HepG2 (cell line): Measurements from ENCODE around the gene ERP44.

Experiments
- ATF3 ChIP-seq: sonication (generic); formaldehyde crosslinking; IDR thresholded peaks from 2 replicates; pipeline ENCODE4 v1.4.0; 2020; ENCODE audit warnings: missing genetic modification reagents
- CHD2 ChIP-seq: IDR thresholded peaks from 2 replicates; pipeline ENCODE4 v1.6.1; 2011; ENCODE audit warnings: low read depth, low read length, improper control_type of control experiment
- FOXM1 ChIP-seq: sonication (generic); formaldehyde crosslinking; IDR thresholded peaks from 2 replicates; pipeline ENCODE4 v1.5.0; 2020; ENCODE audit warnings: missing genetic modification reagents
- HNF4G ChIP-seq, 2 experiments: sonication (generic) in 1 of 2; formaldehyde crosslinking in 1 of 2; IDR thresholded peaks; 2 replicates each; pipeline versions ENCODE4 v1.4.0 to v1.6.1; 2011 to 2020; ENCODE audit warnings: borderline replicate concordance in 2 of 2, low read depth in 2 of 2, mild to moderate bottlenecking in 2 of 2, low read length in 1 of 2, missing genetic modification reagents in 1 of 2, moderate library complexity in 1 of 2
- POLR2AphosphoS5 ChIP-seq: IDR thresholded peaks from 2 replicates; pipeline ENCODE4 v1.6.1; 2012; ENCODE audit warnings: low read depth, low read length
- RAD51 ChIP-seq: fragments of 450-650 bp; IDR thresholded peaks from 2 replicates; pipeline ENCODE4 v1.6.1; 2016; ENCODE audit warnings: borderline replicate concordance
- ZNF644 ChIP-seq: IDR thresholded peaks from 2 replicates; pipeline ENCODE4 v1.6.1; 2016; ENCODE audit warnings: low read depth
- ZNF720 ChIP-seq: sonication (generic); formaldehyde crosslinking; IDR thresholded peaks from 2 replicates; pipeline ENCODE4 v1.4.0; 2020; ENCODE audit warnings: missing genetic modification reagents
- TF ChIP-seq, protein P1 (sequence below): sonication (generic); formaldehyde crosslinking; IDR thresholded peaks from 2 replicates; pipeline ENCODE4 v1.8.0; 2022; ENCODE audit warnings: low read depth, missing genetic modification reagents
- TF ChIP-seq, protein P2 (sequence below), 2 experiments: sonication (generic) in 1 of 2; formaldehyde crosslinking in 1 of 2; IDR thresholded peaks; 2 replicates each; pipeline versions ENCODE4 v1.5.1 to v1.6.1; 2011 to 2020; ENCODE audit warnings: borderline replicate concordance in 1 of 2, low read depth in 1 of 2, low read length in 1 of 2, mild to moderate bottlenecking in 1 of 2, missing genetic modification reagents in 1 of 2, moderate library complexity in 1 of 2

DNA sequence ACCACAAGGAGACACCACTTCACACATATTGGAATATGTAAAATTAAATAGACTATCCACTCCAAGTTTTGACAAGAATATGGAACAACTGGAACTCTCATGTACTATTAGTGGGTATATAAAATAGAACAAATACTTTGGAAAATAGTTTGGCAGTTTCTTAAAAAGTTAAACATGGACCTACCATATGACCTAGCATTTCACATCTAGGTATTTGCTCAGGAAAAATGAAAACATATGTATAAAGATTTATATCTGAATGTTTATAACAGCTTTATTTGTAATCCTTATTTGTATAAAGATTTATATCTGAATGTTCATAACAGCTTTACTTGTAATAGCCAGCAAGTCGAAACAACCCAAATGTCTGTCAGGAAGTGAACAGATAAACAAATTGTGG, 49.2 kb downstream of the ERP44 start:
- TF ChIP-seq HNF4G (IDR thresholded peaks at IDR 0.05; ENCODE audit: borderline replicate concordance, low read depth, low read length): no peak
- TF ChIP-seq HNF4G (CRISPR knock-in tag; IDR thresholded peaks at IDR 0.05; ENCODE audit: borderline replicate concordance, low read depth): no peak
- TF ChIP-seq FOXM1 (CRISPR knock-in tag): no peak
- TF ChIP-seq ZNF644 (CRISPR knock-in tag): no peak
- TF ChIP-seq POLR2AphosphoS5: no peak
- TF ChIP-seq ZNF720 (CRISPR knock-in tag): no peak
- TF ChIP-seq, protein P1, sequence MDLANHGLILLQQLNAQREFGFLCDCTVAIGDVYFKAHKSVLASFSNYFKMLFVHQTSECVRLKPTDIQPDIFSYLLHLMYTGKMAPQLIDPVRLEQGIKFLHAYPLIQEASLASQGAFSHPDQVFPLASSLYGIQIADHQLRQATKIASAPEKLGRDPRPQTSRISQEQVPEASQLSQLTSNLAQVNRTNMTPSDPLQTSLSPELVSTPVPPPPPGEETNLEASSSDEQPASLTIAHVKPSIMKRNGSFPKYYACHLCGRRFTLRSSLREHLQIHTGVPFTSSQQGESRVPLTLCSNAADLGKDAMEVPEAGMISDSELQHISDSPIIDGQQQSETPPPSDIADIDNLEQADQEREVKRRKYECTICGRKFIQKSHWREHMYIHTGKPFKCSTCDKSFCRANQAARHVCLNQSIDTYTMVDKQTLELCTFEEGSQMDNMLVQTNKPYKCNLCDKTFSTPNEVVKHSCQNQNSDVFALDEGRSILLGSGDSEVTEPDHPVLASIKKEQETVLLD (CRISPR knock-in tag): no peak
- no peak for TF ChIP-seq ATF3 (CRISPR knock-in tag)
- TF ChIP-seq, protein P2, sequence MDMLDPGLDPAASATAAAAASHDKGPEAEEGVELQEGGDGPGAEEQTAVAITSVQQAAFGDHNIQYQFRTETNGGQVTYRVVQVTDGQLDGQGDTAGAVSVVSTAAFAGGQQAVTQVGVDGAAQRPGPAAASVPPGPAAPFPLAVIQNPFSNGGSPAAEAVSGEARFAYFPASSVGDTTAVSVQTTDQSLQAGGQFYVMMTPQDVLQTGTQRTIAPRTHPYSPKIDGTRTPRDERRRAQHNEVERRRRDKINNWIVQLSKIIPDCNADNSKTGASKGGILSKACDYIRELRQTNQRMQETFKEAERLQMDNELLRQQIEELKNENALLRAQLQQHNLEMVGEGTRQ (IDR thresholded peaks at IDR 0.05; ENCODE audit: low read depth, low read length): no peak
- TF ChIP-seq, protein P2 (CRISPR knock-in tag; IDR thresholded peaks at IDR 0.05; ENCODE audit: borderline replicate concordance): no peak
- TF ChIP-seq CHD2: no peak
- TF ChIP-seq RAD51: no peak
